GM19397 (cell line): Measurements from ENCODE around the gene CPAMD8.

Experiments used
- ATAC-seq: cut with Tn5 transposase; IDR thresholded peaks from one replicate; pipeline ENCODE4 v1.9.1; 2021; ENCODE audit warnings: mild to moderate bottlenecking, moderate library complexity; ENCODE audit not compliant: unreplicated experiment

CPAMD8 gene

DNA sequence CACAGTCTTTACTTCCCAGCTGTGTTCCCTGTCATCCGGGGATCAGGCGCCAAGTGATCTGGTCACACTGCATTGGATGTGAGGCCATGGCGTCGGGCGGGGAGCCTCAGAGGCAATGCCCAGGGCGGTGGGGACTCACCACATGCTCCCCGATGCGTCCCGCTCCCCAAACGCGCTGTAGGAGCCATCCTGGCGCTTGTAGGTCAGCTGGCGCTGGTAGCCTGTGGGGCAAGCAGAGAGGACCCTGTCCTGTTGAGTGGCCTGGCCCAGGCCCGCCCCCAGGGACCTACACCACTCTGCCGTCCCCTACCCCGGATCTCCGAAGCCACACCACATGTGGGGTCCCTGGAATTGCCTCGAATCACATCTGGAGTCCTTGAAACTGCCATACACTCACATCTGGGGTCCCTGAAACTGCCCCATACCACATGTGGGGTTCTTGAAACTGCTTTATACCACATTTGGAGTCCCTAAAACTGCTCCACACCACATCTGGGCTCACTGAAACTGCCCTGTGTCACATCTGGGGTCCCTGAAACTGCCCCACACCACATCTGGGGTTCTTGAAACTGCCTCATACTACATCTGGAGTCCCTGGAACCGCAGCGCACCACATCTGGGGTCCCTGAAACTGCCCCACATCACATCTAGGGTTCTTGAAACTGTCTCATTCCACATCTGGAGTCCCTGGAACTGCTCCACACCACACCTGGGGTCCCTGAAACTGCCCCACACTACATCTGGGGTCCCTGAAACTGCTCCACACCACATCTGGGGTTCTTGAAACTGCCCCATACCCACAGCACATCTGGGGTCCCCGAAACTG lies 104.6 kb downstream of the CPAMD8 start:
- ATAC-seq, result no peak

DNA sequence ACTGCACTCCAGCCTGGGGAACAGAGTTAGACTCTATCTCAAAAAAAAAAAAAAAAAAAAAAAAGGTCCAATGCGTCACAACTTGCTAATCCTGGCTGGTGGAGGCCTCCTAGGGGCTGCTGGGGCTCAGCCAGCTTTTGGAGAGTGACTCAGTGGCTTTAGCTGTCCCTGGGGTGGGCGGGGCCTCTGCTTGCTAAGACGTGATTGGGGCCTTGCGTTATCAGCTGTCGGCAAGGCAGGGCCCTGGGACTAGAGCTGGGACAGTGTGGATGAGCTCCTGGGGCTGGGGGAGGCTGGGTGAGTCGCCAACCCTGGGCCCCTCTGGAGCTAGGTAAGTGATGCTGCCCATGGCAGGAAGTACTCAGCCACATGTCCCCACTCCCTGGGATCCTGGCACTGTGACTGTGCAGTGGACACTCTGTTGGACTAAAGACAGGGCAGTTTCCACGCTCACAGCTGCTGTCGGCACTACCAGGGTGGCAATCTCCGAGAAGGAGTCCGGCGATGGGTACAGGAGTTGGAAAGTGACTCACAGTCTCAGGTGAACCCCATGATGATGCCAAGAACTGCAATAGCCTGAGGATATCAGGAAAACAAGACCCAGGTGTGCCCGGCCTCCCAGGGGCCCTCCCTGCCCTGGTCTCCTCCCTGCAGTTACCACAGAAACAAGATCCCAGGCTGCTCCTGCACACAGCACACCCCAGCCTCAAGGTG lies 105.6 kb downstream of the CPAMD8 start:
- ATAC-seq, result no peak

DNA sequence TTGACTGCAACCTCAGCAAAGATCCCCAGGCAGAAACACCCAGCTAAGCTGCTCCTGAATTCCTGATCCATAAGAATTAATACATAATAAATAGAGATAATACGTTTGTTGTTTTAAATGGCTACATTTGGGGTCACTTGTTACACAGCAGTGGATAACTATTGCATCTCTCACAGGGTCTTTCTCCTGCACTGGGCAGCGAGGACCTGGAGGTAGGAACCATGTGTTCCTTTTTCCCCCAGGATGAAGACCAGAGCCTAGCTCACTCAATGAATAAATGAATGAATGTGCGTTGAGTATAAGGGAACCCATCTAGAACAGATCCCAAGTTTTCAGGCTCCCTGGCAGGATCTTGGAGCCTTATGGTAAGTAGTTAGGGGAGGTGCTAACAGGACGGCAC lies 107.1 kb downstream of the CPAMD8 start:
- no peak for ATAC-seq

DNA sequence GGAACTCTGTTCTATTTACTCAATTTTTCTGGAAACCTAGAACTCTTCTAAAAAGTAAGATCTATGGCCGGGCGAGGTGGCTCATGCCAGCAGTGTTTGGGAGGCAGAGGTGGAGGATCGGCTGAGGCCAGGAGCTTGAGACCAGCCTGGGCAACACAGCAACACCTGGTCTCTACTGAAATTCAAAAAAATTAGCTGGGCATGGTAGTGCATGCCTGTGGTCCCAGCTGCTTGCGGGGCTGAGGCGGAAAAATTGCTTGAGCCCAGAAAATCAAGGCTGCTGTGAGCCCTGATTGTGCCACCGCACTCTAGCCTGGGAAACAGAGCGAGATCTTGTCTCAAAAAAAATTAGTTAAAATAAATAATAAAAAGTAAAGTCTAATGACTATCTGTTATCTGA lies 109.2 kb downstream of the CPAMD8 start:
- no peak for ATAC-seq

DNA sequence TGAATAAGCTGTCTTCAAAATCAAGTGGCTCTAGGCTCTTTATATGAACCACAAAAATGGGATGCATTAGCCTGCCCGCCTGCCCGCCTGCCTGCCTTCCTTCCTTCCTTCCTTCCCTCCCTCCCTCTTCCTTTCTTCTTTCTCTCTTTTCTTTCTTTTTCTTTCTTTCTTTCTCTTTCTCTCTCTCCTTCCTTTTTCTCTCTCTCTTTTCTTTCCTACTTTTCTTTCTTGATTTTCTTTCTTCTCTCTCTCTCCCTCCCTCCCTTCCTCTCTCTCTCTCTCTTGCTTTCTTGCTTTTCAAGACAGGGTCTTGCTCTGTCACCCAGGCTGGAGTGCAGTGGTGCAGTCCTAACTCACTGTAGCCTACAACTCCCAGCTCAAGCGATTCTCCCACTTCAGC lies 110.9 kb downstream of the CPAMD8 start:
- no peak for ATAC-seq

DNA sequence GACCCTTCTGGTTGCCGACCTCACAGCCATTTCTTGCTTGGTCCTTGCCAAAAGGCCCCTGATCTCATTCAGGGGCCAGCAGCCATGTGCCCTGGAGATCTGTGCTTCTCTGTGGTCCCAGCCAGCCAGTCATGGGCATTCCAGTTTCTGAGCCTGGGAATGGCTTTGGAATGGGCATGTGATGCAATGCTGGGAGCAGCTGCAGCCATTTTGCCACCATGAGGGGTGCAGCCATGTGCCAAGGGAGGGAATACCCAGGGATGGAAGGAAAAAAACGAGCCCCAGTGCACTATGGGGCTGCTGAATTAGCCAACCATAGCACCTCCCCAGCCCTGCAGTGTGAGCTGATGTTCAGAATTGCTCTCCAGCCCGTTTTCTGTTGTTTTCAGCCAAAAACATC lies 111.5 kb downstream of the CPAMD8 start:
- ATAC-seq, result no peak

DNA sequence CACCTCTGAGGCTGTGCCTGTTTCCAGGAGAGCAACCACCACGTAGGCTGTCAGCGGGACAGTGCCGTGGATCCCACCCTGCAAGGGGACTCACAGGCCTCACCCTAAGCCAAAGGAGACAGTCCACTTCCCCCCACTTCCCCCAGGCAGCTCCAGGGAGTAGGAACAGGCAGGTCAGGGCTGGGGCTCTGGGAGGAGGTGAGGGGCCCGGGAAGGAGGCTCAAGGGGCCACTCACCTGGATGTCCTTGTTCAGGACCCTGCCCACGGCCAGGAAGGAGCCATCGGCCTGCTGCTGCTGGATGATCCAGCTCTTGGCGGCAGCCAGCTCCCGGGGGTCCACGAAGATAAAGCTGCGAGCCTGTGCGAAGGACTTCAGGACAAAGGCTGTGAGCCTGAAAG lies 112.2 kb downstream of the CPAMD8 start:
- no peak for ATAC-seq

DNA sequence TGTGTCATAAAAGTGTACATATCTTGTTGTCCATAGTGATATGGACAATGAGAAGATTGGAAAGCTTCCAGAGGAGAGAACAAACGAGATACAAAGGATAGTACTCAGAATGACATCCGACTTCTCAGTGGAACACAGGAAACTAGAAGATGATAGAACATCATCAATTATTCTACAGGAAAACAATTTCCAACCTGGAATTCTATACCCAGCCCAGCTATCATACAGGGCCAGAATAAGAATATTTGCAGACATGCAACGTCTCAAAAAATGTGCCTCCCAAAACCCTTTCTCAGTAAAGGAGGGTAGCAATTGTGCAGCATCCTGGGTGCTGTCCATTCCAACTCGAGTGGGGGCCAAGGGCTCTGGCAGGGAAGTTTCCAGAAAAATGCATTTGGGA lies 113.8 kb downstream of the CPAMD8 start:
- ATAC-seq, result no peak

DNA sequence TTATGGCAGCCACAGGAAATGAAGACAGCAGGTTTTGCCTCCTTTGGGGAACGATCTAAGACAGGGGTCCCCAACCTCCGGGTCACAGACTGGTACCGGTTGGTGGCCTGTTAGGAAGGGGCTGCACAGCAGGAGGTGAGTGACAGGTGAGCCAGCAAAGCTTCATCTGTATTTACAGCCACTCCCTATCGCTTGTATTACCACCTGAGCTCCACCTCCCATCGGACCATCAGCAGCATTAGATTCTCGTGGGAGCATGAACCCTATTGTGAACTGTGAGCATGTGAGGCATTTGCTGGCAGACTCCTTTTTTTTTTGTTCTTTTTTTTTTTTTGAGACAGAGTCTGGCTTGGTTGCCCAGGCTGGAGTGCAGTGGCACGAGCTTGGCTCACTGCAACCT lies 115.6 kb downstream of the CPAMD8 start:
- ATAC-seq, result no peak

DNA sequence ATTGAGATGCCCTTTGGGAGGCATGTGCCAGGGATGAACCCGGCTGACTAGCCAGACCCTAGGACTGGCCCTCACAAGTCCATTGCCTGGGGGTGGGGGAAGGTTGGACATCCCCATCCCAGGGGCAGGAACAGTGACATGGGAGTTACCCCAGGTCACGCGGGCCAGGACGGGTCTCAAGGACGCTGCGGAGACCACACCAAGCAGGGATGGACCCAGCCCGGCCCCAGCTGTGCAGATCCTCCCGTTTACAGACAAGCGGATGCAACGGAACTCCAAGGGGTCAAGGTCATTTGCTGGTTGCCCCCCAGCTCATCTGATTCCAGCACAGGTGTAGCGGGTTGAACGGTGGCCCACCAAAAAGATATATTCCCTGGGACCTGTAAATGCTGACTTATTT lies 117.9 kb downstream of the CPAMD8 start:
- no peak for ATAC-seq

DNA sequence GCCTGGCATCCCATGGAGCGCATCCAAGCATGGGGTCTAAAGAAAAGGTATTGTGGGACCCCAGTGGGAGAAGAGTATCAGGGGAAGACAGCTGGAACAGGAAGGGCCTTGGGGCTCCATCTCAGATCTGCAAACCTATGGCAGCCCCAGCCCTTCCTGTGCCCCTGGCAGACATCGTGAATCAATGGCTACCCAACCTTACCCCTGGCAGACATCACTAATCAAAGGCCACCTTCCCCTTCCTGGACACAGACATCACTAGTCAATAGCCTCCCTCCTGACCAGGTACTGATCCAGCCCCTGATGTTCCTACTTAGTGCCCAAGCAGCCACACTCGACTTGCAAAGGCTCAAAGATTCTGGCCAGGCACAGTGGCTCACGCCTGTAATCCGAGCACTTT lies 122.0 kb downstream of the CPAMD8 start:
- ATAC-seq, result no peak

DNA sequence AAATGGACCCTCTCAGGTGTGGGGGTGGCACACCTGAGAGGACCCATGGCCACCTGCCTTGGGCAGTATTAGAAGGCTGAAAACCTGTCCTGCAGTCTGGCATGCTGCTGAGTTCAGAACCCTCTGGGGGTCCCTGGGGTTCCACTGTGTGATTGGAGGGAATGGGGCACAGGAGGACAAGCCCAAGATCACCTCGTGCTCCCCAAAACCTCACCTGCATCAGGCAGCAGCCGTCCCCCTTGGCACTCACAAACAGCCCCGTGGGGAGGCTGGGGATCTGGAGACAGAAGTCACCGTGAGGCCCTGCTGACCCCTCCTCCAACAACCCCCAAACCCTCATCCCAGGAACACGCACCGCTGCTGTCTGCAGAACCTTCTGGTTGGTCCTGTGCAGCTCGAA lies 123.3 kb downstream of the CPAMD8 start:
- ATAC-seq, result no peak

DNA sequence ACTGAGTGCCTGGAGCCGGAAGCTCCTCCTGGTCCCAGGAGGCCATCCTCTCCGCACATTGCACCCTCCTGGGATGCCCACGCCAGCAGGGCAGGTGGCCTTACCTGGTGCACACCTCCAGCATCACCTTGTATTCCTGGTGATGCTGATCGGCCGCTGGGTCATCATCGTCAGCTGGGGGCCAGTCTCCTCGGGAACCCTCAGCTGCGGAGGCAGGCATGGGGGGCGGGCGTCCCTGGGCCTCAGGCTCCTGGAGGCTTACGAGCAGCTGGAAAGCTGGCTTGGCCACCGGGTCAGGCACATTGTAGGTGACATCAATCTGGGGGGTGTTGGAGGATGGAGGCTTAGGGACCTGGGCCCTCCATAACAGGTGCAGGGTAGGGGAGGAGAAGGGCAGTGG lies 124.1 kb downstream of the CPAMD8 start:
- ATAC-seq, result no peak

DNA sequence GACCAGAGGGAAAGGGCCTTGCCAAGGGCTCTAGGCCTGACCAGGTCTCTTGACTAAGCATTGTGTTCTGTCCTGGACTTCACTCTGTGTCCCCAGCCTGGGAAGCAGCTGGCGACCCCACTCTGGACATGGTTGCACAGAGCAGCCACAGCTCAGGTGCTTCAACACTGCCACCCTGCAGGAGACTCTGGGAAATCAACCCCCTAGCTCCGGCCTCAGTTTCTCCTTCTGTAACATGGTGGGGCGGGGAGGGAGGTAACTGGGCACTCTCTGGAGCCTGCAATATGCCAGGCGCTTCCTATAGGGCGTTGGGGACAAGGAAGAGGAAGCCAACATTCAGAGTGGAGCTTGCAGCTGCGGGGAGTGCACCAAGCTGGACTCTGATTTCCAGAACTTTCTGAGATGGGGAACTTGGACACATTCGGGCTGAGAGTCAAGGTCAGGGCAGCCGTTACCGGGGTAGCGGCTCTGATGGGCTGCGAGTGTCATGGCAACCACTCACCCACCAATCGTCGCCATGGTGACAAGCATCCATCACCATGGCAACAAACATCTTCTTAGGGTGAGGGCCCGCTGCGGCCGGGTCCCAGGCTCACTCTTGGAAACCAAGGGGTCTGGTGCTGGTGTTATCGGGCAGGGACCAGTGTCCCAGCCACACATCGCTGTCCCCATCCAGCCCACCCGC lies 125.0 kb downstream of the CPAMD8 start:
- ATAC-seq, result no peak

DNA sequence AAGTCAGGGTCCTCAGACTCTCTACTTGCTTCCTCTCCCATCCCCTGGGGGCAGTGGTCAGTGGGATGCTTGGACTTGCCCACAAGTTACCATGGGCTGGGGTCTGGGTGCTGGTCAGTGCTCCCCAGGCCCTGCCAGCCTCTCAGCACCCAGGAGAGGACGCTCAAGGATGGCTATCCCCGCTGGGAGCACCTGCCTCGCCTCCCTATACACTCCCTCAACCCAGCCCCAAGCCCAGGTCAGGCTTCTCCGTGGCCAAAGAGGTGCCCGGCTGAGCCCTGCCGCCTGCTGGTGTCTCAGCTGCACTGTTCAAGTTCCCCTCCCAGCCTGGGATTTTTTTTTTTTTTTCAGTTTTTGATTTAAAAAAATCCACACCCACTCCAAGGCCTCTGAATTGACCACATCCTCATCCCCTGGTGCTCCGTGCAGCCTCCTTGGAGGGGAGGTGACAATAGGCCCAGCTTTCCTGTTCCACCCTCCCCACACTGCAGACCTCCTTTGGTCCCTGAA lies 127.0 kb downstream of the CPAMD8 start:
- no peak for ATAC-seq

DNA sequence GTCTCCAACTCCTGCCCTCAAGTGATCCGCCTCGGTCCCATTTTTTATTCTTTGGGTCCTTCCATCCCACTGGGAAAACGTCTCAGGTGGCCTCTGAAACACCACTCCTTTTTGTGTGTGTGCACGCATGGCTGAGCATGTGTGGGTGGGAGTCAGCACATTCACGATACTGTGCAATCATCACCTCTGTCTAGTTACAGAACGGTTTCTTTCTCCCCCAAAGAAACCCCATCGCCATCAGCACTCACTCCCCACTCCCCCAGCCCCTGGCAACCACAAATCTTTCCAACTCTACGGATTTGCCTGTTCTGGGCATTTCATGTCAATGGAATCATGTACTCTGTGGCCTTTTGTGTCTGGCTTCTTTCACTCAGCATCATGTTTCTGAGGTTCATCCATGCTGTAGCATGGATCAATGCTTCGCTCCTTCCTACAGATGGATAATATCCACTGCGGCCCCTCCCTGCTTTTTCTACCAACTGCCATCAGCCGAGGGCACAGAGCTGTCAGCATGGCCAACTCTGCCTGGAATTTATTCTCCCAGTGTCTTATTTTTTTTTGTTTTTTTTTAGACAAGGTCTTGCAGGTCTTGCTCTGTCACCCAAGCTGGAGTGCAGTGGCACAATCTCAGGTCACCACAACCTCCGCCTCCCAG lies 128.1 kb downstream of the CPAMD8 start:
- ATAC-seq, result no peak

DNA sequence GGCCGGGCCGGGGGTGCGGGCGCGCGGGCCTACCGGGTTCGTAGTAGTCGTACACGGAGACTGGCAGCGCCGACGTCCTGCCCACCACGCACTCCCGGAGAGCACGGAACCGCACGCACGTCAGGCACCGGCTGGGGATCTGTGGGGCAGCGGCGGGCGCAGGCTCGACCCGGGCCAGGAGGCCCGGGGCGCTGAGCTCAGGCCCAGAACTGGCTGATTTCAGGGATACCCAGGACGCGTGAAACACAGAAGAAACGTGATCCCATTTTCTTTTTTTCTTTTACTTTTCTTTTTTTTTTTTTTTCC lies 128.8 kb downstream of the CPAMD8 start:
- no peak for ATAC-seq

DNA sequence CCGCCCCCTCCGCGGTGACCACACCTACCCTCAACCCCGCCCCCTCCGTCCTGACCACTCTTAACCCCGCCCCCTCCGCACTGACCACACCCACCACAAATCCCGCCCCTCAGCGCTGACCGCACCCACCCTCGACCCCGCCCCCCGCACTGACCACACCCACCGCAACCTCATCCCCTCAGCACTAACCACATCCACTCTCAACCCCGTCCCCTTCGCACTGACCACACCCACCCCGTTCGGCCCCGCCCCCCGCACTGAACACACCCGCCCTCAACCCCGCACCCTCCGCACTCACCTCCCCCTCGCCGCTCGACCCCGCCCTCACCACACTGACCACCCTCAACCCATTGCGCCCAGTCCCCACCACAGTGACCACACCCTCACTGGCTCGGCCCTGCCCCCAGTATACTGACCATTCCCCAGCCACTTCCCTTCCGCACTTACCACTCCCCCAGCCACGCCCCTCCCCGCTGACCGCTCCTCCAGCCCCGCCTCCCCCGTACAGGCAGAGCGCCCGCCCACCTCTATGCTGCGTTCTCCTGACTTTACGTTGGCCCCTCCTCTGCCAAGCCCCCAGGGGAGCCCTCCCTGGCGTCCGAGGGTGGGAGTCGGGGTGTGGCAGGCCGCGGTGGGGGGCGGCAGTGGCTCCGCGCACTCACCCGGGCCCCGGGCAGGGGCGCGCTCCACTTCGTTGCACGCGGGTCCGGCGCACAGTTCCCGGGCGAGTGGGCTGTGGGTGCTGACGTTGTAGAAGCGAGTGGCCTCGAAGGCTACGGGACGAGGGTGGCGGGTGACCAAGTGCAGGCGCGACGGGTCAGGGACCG lies 129.4 kb downstream of the CPAMD8 start:
- ATAC-seq, result peak; percentile 53

DNA sequence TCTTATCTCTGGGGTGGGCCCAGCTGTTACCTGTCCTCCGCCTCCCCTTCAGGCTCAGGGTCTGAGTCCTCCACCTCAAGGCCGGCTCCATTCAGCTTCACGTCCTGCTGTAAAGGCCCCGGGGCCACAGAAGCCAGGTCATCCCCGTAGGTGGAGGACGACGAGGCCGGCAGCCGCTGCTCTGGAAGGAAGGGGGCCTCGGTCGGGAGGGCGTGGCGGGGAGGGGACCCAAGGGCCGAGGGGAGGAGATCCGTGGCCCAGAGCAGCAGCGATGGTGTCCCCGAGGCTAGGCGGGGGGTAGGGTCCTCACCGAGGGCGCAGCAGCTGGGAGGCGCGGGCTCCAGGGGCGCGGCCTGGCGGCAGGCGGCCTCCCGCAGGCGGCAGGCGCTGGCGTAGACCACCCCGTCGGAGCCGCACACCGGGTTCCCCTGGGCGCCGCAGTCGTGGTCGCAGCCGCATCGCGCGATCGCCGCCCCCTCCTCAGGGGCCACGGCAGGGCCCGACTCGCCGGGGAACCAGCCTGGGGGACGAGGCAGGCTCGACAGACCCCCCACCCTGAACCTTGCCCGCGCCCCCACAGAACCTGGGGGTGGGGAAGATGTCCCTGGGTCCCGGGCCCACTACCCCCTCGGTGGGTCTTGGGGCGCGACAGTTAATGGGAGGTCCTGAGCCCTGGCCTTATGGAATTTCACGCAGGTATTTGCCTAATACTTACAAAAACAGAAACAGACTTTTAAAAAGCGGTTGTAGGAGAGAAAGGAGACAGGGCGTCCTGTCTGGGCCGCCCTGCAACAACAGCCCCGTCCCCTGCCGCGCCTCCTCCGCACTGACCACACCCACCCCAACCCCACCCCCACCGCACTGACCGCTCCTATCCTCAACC lies 130.2 kb downstream of the CPAMD8 start:
- peak; percentile 12 for ATAC-seq
